ENCODE measurements around the gene TLR7.

DNA sequence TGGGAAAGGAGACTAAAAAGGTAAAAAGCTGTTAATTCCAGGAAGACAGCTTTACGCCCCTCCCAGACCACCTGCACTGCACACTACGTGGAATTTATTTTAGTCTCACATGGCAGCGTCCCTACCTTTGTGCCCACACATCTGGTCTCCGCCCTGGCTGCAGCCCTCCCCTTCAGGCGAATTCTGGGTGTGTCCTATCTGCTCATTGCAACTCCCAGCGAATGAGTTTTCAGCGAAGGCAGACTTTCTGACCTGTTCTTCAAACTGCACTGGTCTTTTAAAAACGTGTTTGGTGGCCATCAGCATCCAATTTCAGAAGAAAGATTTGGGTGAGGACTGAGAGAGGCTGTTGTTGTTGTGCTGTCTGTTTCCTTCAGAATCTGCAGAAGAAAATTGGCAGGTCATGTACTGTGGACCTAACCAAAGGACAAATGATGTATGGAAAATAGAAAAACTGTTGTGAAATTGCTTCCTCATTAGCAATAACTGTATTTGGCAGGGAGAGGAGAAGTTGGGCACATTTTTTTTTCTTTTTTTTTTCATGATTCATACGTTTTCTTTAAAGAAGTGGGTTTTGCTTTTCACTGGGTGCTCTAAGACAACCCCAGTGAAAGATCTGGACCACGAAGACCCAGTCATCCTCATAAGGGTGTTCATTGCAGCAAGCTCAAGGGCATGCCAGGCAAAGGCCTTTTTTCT is 43.7 kb downstream of the TLR7 start:
- TF ChIP-seq POLR2AphosphoS5 (IDR thresholded peaks at IDR 0.05; ENCODE audit: borderline replicate concordance, low read depth, low read length) = no peak
- no peak for TF ChIP-seq FOXP2 (optimal IDR thresholded peaks at IDR 0.05; ENCODE audit: control extremely low read depth, extremely low read length, insufficient read depth)
